ENCODE measurements around the gene TNNT3. TPM values are rescaled to one million over a fixed set of nuclear protein-coding genes. Genes with fewer than 3 reads are reported as not detected.
A peak's percentile ranks its signal among the peaks of the same experiment; 100 is the strongest.
"Not testable (repeated sequence)": the region's sequence is repeated elsewhere in the genome, so short reads cannot be mapped to it uniquely, and the experiment has no call there.

TNNT3 gene
- total and polyA plus RNA-seq, 8 donors: 1.7 to 4.4 (median 2.5) TPM

DNA sequence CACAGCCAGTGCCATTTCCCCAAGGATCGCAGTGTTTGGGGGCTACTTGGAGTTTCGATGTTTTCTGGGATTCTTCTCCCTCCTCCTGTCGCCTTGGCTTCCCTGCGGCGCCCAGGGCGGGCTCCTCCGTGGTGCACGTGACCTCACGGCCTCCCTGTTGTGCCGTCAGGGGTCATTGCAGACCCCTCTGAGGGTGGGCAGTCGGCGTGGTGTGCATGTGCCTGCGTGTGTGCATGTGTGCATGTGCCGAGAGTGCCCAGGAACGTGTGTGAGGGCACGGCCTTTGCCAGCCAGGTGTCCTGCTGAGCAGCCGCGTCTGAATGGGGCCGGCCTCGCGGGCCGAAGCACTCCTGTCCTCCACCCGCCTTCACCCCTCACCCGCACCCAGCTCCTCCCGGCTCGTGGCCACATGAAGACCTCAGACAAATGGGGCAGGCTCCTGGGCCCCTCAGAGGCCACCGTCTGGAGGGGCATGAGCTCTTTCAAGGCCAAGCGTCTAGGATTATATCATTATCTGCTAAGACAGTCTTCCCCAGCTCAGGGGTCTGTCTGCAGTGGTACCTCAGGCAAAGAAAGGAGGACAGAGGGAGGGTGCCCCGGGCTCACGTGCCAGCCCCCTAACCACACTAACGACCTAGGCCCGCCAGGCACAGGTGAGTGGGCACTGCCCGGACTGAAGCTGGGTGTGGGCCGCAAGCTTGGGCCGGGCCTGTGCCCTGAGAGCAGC is 18.3 kb downstream of the TNNT3 start:
- Histone ChIP-seq H3K9me3 (no peaks in the 10 kb centered on the region), H3K4me3 (no peak overlapping the region), H3K36me3 (no peaks in the 10 kb centered on the region), H3K4me1 (peaks cover 4 to 6% of the 10 kb centered on the region in 2 donors), H3K27ac (no peak overlapping the region), H3K27me3 (peaks cover 0 to 13% of the 10 kb centered on the region in 2 donors)
- TF ChIP-seq, protein P1, sequence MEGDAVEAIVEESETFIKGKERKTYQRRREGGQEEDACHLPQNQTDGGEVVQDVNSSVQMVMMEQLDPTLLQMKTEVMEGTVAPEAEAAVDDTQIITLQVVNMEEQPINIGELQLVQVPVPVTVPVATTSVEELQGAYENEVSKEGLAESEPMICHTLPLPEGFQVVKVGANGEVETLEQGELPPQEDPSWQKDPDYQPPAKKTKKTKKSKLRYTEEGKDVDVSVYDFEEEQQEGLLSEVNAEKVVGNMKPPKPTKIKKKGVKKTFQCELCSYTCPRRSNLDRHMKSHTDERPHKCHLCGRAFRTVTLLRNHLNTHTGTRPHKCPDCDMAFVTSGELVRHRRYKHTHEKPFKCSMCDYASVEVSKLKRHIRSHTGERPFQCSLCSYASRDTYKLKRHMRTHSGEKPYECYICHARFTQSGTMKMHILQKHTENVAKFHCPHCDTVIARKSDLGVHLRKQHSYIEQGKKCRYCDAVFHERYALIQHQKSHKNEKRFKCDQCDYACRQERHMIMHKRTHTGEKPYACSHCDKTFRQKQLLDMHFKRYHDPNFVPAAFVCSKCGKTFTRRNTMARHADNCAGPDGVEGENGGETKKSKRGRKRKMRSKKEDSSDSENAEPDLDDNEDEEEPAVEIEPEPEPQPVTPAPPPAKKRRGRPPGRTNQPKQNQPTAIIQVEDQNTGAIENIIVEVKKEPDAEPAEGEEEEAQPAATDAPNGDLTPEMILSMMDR (IDR thresholded peaks at IDR 0.05): no peak
- DNase-seq (peak in 2 of 4 donors; percentile 30 to 62), ATAC-seq (no peak)
- intact Hi-C loops (cut with DNase I): no loop called here

DNA sequence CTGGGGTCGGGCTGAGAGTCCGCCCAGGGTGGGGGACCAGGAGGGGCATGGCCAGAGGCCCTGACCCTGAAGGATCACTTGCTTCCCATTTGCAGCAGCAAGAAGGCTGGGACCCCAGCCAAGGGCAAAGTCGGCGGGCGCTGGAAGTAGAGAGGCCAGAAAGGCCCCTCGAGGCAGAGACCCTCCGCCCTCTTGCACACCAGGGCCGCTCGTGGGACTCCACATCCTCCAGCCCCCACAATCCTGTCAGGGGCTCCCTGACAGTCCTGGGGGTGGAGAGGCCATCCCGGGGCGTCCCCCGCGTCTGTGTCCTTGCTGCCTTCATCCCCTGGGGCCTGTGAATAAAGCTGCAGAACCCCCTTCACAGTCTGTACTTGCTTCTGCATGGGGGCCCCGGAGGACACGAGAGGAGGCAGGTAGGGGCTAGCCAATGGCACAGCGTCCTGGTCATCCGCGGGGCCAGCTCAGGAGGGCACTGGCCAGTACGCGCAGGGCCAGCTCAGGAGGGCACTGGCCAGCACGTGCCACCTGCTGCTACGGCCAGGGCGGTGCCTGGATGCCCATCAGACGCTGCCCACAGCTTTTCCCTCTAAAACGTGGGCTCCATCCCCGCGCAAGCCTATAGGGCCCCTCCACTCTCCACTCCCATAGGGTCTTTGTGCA is 19.0 kb downstream of the TNNT3 start:
- no peaks in the 10 kb centered on the region for H3K36me3 ChIP-seq
- H3K27me3 ChIP-seq: peaks cover 0 to 13% of the 10 kb centered on the region in 2 donors
- H3K9me3 ChIP-seq: no peaks in the 10 kb centered on the region
- no peak overlapping the region for H3K27ac ChIP-seq
- ATAC-seq (no peak), DNase-seq (peak in 2 of 4 donors; percentile 31 to 55)
- intact Hi-C loops (cut with DNase I): no loop called here
- no peak overlapping the region for H3K4me3 ChIP-seq
- TF ChIP-seq, protein P1 (IDR thresholded peaks at IDR 0.05): no peak
- peaks cover 4 to 6% of the 10 kb centered on the region in 2 donors for H3K4me1 ChIP-seq

DNA sequence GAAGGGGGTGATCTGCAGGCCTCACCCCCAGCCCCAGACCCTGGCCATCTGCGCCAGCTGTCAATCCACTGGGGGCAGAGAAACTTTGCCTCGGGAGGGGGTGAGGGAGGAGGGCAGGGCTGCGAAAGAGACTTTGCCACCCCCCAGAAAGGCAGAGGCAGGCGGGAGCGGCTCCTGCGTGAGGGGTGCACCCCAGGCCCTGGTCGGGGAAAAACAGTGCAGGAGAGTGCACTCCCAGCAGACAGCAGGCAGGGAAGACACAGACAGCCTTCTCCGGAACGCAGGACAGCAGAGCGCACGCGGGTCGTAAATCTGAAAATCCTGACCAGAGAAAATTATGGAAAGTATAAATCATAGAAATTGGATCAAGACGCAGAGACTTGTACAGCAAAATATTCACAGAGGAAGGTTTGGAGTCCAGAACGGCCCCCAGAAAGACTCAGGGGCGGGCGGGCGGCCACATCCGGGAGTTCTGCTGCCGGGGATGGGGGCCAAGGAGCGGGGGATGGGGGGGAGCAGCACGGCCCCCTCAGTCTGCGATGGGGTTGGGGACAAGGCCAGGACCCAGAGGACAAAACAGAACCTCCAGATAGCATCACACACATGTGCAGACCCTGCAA is 19.6 kb downstream of the TNNT3 start:
- H3K27me3 ChIP-seq: peaks cover 0 to 13% of the 10 kb centered on the region in 2 donors
- peaks cover 4 to 6% of the 10 kb centered on the region in 2 donors for H3K4me1 ChIP-seq
- H3K4me3 ChIP-seq: no peak overlapping the region
- peak; percentile 26 for ATAC-seq
- H3K36me3 ChIP-seq: no peaks in the 10 kb centered on the region
- peak in 3 of 4 donors; percentile 30 to 57 (median 34) for DNase-seq
- no peak overlapping the region for H3K27ac ChIP-seq
- intact Hi-C loops (cut with DNase I): no loop called here
- H3K9me3 ChIP-seq: no peaks in the 10 kb centered on the region
- TF ChIP-seq, protein P1 (IDR thresholded peaks at IDR 0.05): no peak

DNA sequence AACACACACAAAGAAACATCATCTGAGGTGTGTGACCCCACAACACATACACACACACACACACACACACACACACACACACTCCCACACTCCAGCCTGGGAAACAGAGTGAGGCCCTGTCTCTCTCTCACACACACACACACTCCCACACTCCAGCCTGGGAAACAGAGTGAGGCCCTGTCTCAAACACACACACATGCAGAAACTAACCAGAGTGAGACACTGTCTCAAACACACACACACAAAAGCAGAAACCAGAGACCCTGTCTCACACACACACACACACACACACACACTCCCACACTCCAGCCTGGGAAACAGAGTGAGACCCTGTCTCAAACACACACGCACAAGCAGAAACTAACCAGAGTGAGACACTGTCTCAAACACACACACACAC is 20.3 kb downstream of the TNNT3 start:
- not testable (repeated sequence) for H3K27ac ChIP-seq, H3K4me1 ChIP-seq, H3K9me3 ChIP-seq, H3K36me3 ChIP-seq, H3K4me3 ChIP-seq
- H3K27me3 ChIP-seq: peaks cover 0 to 13% of the 10 kb centered on the region in 2 donors
- DNase-seq (peak in 1 of 4 donors; percentile 6), ATAC-seq (peak; percentile 48)
- intact Hi-C loops (cut with DNase I): loop anchor here in 1 of 2 donors (5.0 kb wide), 1 partner anchor 42 kb away; no protein-coding TSS in a partner anchor

DNA sequence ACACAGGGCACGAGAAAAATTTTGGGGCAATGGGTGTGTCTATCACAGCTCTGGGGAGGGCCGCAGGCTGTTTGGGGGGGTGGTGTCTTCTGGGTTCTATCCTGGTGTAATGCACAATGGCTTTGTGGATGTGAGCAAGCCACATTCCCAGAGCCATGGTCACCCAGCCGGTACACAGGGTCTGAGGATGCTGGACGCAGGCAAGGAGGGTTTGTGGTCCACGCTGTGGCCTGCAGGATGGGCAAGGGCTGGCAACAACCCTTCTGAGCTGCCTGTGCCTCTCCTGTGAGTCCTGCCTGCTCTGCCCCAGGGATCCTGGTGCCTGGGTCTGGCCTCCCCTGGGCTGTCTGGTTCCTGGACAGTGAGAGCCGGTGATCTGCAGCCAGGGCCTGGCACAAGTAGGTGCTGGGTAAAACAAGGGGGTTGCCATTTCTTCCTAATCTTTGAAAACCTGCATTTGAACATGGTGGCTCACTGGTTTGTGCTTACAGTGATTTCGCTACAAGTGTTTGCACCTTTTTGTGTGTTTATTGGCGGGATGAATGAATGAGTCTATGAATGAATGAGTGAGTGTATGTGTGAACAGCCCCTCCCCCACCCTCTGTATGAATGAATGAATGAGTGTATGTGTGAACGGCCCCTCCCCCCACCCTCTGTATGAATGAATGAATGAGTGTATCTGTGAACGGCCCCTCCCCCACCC is 23.2 kb downstream of the TNNT3 start:
- intact Hi-C loops (cut with DNase I): loop anchor here in 1 of 2 donors (5.0 kb wide), 1 partner anchor 45 kb away; no protein-coding TSS in a partner anchor
- H3K36me3 ChIP-seq: no peaks in the 10 kb centered on the region
- H3K4me3 ChIP-seq: no peak overlapping the region
- DNase-seq (peak in 2 of 4 donors; percentile 23 to 44), ATAC-seq (no peak)
- H3K9me3 ChIP-seq: no peaks in the 10 kb centered on the region
- no peak overlapping the region for H3K27ac ChIP-seq
- TF ChIP-seq, protein P1 (IDR thresholded peaks at IDR 0.05): no peak
- peaks cover 0 to 13% of the 10 kb centered on the region in 2 donors for H3K27me3 ChIP-seq
- peaks cover 4 to 6% of the 10 kb centered on the region in 2 donors for H3K4me1 ChIP-seq

Measured in left lung (tissue), 10 donors.